Measurements from ENCODE around the gene TTLL11.

The TTLL11 gene

GRCh38 chr9:122106576-122106975, 13.5 kb upstream of the TTLL11 start:
- DNase-seq = no peak

DNA sequence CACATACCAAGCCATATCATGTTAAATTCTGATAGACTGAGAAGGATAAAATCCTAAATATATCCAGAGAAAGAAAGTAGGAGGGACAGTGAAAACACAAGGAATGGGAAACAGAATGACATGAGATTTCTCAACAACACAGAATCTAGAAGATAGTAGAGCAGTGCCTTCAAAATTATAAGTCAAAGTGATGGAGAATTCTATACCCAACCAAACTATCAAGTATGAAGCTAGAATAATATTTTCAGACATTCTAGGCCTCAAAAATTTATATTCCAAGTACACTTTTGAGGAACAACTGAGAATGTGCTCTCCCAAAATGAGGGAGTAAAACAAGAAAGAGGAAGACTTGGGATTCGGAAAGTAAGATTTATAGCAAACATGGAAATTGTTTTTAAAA, 10.9 kb upstream of the TTLL11 start:
- no peak for DNase-seq

DNA sequence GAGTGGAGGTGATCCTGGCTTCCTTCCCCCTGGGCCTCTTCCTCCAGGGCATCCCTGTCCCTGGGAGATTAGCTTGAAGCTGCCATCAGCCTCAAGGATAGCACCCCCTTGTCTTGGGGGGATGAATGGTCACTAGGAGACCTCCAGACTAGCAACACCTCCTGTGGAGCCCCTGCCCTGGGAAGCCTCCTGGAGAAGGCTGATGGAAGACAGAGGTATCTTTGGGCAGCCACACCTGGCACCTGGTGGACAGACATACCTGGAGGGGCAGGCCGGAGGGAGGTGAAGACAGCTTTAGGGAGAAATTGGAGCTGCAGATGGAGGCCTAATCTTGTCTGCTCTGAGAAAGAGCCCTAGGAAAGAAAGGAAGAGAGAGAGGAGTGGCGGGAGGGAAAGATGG, 9.0 kb upstream of the TTLL11 start:
- DNase-seq = no peak

- no peak for DNase-seq
Observed at GRCh38 chr9:122100756-122101155, 7.6 kb upstream of the TTLL11 start.

DNA sequence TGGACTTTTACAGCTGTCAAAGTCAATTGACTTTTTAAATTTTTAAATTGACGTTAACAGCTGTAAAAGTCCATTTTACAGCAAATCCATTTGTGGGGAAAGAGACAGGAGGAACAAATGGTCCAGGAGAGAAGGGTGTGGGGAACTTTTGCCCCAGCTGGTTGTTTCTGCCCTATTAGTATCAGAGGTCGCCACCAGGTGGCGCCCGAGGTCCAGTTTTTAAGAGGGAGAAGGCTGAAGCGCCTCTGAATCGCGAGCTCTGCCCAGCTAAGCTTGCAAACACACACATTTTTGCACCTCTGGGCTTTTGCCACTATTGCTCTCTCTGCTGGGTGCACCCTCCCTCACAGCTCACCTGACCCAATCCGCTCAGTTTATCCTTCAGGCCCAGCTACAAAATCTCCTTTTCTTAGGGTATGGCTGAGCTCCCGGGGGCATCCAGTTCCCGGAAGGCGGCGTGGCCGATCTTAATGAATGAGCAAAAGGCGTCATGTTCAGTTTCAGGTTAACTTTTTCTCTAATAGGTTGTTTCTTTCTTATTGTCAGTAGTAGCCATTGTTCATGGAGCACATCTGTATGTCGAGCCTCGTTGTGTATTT, 6.3 kb upstream of the TTLL11 start:
- peak; percentile 59 for DNase-seq

DNA sequence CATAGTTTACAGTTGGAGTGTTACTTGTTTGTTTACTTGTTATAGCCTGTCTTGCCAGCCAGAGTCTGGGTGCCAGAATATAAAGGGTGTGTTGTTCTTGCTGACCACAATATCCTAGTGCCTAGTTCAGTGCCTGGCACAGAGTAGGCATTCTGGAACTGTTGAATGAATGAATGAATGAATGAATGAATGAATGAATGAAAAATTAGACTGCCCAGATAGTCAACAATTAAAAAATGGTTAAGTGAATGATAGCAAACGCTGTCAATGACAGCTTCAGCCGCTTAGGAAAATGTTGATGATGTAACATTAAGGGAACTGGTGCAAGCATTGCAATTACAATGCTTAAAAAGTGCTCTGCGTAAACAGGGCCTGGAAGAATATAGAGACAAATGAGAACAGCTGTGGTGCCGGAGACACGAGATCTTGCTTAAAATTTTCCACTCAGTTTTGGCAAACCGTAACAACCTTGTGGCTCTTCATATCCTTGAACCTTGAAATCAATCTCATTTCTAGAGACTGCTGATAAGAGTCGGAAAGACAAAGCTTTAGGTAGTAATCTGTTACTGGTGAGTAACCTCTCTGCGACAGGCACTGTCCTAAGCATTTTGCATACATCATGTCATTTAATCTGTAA, 4.7 kb upstream of the TTLL11 start:
- no peak for DNase-seq

- no peak for DNase-seq
Observed at GRCh38 chr9:122096620-122097415, 3.7 kb upstream of the TTLL11 start.

DNA sequence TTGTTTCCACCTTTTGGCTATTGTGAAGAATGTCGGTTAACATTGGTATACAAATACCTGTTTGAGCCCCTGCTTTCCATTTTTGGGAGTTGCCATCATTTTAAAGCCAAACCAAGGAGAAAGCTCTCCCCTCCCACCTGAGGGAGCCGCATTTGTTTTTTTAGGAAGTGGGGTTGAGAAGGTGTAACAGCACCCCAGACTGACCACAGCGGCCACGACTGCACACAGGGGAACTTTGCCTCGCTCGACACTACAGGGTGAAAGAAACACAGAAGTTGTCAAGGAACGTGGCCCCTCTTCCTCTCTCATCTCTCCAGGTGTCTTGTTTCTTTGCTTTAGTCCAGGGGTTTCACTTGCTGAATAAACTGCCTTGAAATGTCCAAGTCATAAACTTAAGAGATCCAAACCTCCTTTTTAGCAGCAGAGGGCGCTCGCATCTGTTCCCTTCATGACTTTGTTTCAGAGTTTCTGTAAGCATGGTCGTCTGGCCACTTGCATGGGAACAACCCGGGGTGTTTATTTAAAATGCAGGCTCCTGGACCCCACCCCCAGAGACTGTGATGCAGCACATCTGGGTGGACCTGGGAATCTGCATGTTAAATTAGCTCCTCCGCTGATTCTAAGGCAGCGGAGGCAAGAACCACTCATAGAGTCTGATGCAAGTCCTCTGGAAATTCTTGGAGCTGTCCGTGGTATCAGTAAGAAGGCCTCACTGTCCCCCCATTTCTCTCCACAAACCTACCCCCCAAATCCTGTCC, 2.1 kb upstream of the TTLL11 start:
- DNase-seq = no peak

DNA sequence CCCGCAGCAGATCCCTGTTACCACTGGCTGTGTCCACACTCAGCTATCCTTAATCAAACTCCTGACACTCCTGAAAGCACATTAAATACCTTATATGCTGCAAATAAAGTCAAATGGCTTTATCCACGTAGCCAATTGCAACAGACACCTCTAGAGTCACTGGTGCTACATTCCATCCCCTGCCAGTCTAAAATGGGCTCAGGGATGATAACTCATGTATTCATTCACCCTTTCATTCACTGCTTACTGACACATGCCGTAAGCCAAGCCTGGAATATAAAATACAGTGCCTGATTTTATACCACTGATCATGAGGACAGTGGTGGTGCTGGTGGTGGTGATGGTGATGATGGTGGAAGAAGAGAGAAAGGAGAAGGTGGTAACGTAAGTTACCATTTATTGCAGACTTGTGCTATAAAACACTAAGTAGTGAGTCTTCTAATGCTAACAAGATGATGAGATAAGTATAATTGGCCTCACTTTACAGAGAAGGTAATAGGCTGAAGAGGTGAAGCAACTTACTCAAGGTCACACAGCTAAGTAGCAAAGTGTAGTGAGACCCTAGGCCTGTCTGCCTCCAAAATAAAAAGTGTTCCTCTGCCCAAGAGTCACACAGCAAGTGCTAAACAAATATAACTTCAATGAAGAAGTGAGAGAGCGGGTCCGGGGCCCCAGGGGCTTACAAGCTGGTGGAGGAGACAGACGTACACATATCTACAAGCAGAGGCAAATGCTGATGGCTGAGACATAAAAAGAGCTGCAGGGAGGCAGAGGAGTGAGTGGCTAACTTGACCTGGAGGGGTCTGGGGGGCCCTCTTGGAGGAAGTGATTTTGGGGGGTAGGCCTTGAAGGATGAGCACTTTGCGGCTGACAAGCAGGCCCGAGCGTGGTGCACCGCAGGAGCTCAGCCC, 1.2 kb downstream of the TTLL11 start:
- no peak for DNase-seq

- no peak for DNase-seq
Observed at GRCh38 chr9:122090981-122091380, 2.1 kb downstream of the TTLL11 start.

- no peak for DNase-seq
Observed at GRCh38 chr9:122090287-122090883, 2.7 kb downstream of the TTLL11 start.

DNA sequence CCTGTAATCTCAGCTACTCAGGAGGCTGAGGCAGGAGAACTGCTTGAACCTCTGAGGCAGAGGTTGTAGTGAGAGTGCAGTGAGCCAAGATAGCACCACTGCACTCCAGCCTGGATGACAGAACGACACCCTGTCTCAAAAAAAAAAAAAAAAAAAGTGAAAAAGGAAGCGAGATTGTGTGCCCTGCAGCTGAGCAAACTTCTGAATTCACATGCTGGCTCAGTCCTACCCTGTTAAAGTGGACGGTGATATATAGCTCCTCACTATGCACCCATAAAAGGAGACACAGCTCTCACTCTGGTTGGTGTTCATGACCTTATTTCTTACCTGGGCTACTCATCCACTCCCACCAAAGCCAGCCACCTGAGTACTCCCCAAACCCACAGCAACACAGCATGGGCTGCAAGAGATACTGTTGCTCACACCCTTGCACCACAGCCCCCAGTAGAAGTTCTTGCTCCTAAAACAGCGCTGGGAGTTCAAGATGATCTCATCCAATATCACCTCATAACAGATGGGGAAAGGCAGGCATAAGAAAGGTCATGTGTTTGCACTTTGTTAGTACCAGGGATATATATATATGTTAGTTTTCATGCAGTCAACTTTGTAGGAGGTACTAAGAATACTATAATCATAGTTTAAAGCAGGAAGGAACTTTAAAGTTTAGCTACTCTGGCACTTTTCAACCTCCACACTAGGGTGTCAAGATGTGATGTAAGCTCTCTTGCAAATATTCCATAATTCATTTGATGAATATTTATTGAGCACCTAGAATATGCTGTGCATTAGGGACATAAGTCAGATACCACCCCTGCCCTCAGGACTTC, 4.0 kb downstream of the TTLL11 start:
- no peak for DNase-seq

DNA sequence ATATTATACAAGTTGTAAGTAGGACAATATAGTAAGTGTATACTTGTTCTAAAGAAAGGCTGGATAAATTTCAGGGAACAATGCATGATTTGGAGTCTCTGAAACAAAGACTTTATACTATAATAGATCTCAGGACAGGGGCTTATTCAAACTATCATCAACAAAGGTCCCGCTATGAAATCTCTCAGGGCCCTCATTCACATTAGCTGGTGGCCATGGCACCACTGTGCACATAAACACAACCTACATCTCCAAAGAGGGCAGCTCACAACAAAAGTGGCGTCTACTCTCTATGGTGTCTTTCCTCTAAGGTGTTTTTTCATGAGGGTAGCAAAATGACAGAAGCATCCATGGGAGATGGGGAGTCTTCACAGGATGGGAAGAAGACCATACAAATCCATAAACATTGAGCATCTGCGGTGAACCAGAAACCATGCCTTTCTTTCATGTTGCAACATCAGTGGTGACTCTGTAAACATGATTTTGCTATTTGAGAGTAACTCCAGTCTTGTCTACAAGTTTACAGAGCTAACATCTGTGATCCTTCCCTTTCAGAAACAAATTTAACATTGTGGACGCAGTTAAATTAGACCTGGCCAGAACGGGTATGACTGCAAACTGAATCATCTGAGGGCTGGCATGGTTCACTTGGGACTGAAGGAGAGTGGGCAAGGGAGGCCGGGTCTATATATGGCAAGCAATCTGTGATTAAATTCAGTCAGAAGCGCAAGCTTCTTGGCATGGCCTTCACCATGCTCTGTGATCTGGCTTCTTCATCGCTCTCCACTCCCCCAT, 5.5 kb downstream of the TTLL11 start:
- DNase-seq = no peak

GRCh38 chr9:122086873-122087272, 6.2 kb downstream of the TTLL11 start:
- DNase-seq = no peak

DNA sequence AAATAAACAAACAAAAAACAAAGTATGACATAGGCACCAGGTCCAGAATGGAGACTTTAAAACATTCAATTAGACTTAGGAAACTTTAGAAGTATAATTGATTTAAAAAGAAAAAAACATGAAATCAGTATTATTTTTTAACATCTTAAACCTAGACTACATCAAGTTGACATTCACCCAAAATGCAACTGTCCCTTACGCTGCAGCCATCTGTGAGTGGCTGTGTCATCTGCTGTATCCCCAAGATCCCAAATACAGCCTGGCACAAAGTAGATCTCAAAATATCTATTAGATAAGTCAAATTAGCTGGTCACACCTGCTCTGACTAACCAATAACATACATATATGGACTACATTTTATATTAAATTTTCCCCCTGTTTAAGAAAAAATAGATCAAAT, 7.8 kb downstream of the TTLL11 start:
- DNase-seq = no peak

GRCh38 chr9:122084026-122084675, 9.0 kb downstream of the TTLL11 start:
- DNase-seq = peak; percentile 78

DNA sequence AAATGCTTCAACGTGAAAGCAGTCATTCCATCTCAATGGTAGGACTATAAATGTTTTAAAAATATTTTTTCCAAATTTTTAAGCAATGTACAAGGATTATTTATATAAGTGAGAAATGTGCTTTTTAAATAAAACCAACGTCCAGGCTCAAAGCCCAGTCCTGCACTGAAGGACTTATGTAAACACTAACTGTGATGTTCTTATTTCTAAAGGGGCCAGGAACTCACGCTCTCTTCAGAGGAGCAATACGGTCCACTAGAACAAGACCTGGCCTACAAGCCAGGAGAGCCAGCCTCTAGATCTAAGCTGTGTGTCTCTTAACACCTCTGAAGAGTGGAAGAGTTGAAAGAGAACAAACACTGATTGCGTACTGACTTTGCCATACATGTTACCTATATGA, 12.1 kb downstream of the TTLL11 start:
- DNase-seq = no peak

DNA sequence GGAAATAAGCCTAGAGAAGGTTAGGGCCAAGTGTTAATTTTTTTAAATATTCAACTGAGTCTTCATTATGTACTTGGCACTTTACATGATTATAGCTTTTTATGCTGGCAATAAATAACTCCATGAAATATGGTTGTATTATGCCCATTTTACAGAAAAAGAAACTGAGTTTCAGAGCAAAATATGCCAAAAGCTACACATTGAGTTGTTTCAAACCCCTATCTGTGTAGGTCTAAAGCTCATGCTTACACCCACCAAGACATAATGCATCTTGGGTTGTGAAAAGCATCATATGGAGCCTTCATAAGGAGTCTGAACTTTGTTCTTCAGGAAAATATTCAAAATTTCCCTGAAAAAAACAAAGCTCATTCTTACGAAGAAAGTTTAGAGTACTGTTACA, 14.6 kb downstream of the TTLL11 start:
- no peak for DNase-seq

GRCh38 chr9:122076773-122077172, 16.3 kb downstream of the TTLL11 start:
- DNase-seq = no peak

DNA sequence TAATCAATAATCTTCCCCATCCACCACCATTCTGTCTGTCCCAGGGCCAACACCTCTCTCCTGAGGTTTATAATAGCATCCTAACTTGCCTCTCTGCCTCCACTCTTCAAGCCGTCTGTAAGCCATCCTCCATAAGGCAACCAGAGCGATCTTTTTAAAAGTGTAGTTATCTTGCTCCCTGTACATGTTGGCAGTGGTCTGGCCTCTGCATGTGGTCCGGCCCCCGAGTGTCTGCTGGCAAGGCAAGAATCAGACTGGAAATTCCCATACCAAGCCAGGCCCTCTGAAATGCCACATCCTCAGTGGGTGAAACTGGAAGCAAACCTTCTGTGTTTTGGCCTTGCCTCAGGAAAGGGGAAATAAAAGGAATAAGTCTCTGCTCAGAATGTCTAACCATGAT, 17.0 kb downstream of the TTLL11 start:
- no peak for DNase-seq
